Non-pigmented ciliary epithelial cell (primary cell): ENCODE results near the gene PLEKHS1.
"Not testable (repeated sequence)": the region's sequence is repeated elsewhere in the genome, so short reads cannot be mapped to it uniquely, and the experiment has no call there.

Experiments used
- DNase-seq: peaks from one replicate; pipeline ENCODE4 v3.0.0-alpha.2; 2010; ENCODE audit warnings: low read depth

The PLEKHS1 gene

DNA sequence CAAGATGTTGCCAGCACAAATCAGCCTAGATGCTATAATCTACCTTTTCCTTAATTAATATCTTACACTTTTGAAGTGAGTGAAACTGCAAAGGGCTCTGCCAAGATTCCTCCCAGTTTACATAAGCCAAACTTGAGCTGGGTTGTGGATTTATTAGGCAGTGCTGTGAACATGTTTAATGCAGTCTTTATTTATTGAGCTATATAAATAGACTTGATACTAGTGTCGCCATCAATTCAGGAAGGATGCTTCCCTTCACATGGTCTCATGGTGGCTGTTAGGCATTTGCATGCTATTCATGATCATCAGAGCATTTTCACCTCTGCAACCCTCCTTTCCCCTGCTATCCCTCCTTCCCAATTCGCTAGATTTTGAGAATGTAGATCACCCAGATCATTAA, 40.2 kb downstream of the PLEKHS1 start:
- no peak for DNase-seq

- DNase-seq, result no peak
Measured at GRCh38 chr10:113801569-113801968, 50.1 kb downstream of the PLEKHS1 start.

- no peak for DNase-seq
Measured at GRCh38 chr10:113802997-113803396, 51.5 kb downstream of the PLEKHS1 start.

- no peak for DNase-seq
Measured at GRCh38 chr10:113806503-113806902, 55.0 kb downstream of the PLEKHS1 start.

- no peak for DNase-seq
Measured at GRCh38 chr10:113808168-113808567, 56.7 kb downstream of the PLEKHS1 start.

- not testable (repeated sequence) for DNase-seq
Measured at GRCh38 chr10:113814700-113815099, 63.2 kb downstream of the PLEKHS1 start.

DNA sequence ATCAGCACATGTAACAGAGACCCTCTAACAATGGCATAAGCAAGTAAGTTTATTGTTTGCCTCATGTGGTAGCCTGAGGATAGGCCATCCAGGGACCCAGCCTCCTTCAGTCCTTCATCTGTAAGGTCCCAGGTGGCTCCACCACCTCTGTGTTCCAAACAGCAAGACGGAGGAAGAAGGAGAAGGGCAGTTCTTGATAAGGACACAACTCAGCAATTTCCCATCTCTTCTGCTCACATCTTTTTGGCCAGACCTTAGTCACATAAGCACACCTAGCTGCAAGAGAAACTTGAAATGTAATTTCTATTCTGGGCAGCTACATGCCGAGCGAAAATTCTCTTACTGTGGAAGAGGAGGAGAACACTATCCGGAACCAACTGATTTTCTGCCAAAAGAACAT, 68.5 kb downstream of the PLEKHS1 start:
- DNase-seq, result no peak

DNA sequence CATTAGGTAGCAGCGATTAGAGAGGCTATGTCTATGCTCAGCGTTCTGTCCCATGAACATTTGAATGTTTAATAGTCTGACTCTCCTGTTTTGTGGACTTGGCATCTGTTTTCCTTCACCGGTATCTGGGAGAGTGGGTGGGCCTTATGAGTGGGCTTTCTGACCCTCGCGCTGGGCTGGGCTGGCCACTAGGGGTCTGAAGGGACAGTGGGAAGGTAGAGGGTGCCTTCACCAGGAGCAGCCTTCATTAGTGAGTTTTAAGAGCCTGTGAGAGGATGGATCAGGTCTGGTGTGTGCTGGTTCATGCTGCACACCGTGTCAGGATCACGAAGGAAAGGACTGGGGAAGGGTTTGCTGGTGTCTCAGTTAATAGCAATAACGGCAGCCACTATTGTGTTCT, 69.0 kb downstream of the PLEKHS1 start:
- no peak for DNase-seq

DNA sequence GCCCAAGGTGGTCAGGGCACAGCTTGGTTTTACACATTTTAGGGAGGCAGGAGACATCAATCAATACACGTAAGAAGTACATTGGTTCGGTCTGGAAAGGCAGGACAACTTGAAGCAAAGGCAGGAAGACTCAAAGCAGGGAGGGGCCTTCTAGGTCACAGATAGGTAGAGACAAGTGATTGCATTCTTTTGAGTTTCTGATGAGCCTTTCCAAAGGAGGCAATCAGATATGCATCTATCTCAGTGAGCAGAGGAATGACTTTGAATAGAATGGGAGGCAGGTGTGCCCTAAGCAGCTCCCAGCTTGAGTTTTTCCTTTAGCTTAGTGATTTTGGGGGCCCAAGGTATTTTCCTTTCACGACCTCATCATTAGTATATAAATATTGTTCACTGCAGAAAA, 69.8 kb downstream of the PLEKHS1 start:
- DNase-seq, result not testable (repeated sequence)

GRCh38 chr10:113822174-113822573, 70.7 kb downstream of the PLEKHS1 start:
- no peak for DNase-seq

- DNase-seq, result no peak
Measured at GRCh38 chr10:113823389-113823788, 71.9 kb downstream of the PLEKHS1 start.

- no peak for DNase-seq
Measured at GRCh38 chr10:113825791-113826190, 74.3 kb downstream of the PLEKHS1 start.

GRCh38 chr10:113828567-113828966, 77.1 kb downstream of the PLEKHS1 start:
- not testable (repeated sequence) for DNase-seq
